Measurements from ENCODE around the gene ARNT2.
A peak's percentile ranks its signal among the peaks of the same experiment; 100 is the strongest.

The ARNT2 gene

DNA sequence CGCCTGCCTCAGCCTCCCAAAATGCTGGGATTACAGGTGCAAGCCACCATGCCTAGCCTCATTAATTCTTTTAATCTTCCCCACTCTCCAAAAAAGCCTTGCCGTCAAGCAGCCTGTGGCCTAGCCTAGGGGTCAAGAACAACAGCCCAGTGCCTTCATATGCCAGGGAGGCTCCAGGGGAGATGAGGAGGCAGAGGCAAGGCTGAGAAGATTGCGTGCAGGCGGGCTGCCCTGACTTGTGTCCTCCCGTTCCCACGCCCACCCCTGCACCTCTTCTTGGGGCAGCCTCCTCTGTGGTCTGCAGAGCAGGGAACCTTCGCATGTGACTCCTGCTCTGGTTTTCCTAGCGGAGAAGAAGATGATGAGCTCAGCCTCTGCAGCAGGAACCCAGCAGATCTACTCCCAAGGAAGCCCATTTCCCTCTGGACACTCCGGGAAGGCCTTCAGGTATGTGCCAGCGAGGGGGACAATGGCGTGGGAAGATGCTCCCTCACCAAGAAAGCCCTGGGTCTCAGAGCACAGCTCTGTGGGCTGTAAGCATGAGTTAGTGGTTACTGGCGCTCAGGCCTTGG lies 172.4 kb downstream of the ARNT2 start:
- ChIA-PET POLR2A (no interaction called here), CTCF (interaction anchor here (1.2 to 1.7 kb wide), 3 partner anchors 9 to 203 kb away, joined by 3 to 4 read pairs (median 3); partner anchors contain the start of gene CEMIP)
- no peak for DNase-seq
- Histone ChIP-seq H3K36me3 (ENCODE audit: control insufficient read depth in 4 of 4, insufficient read depth in 4 of 4, low read length in 3 of 4) (no peaks in the 10 kb centered on the region), H3K9me3 (ENCODE audit: control extremely low read depth in 1 of 5, control insufficient read depth in 4 of 5, insufficient read depth in 2 of 5, low read depth in 1 of 5, low read length in 4 of 5) (no peaks in the 10 kb centered on the region), H3K4me3 (ENCODE audit: control insufficient read depth in 1 of 7, extremely low read depth in 1 of 7, insufficient read depth in 4 of 7, low read depth in 2 of 7, low read length in 6 of 7) (no peak overlapping the region), H3K4me1 (ENCODE audit: control extremely low read depth in 1 of 4, control insufficient read depth in 4 of 4, insufficient read depth in 4 of 4, low read length in 3 of 4) (peaks cover 0 to 12% (median 7%) of the 10 kb centered on the region in 4 experiments), H3K27me3 (replicated peaks in 2 of 5; ENCODE audit: control insufficient read depth in 4 of 5, insufficient read depth in 5 of 5, low read length in 4 of 5) (no peaks in the 10 kb centered on the region), H3K27ac (ENCODE audit: insufficient read depth in 1 of 2, low read depth in 1 of 2, low read length in 2 of 2, poor library complexity in 1 of 2, severe bottlenecking in 2 of 2) (no peak overlapping the region)
- WGBS (ENCODE audit: insufficient coverage): 95% methylated on average over 10 of the region's 12 CpGs

DNA sequence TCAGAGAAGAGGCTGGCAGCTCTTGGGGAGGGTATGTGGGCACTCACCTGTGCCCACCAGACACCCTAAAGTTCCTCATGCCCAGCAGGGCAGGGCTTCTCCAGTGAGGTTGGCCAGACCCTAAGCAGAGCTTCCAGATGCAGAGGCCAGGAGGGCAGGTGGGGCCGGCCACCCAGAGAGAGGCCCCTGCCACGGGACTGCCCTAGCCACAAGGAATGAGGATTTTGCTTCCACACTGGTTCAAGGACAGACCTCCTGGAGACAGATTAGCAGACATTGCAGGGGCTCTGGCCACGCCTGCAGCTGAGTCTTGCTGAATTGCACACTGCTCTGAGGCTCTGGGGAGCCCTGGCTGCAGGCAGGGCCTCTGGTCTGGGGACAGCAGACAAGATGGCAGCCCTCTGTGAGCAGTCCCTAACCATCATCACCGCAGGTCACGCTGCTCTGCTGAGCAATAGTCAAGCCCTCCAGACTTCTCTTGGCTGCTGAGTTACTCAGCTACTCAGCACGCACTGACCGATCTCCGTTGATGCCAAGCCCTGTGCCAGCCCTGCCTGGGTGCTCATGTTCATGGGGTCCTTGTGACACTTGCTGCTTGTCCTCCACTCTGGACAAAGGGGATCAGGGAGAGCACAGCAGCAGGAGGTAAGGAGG lies 173.5 kb downstream of the ARNT2 start:
- Histone ChIP-seq H3K4me3 (ENCODE audit: control insufficient read depth in 1 of 7, extremely low read depth in 1 of 7, insufficient read depth in 4 of 7, low read depth in 2 of 7, low read length in 6 of 7) (no peak overlapping the region), H3K36me3 (ENCODE audit: control insufficient read depth in 4 of 4, insufficient read depth in 4 of 4, low read length in 3 of 4) (no peaks in the 10 kb centered on the region), H3K27ac (ENCODE audit: insufficient read depth in 1 of 2, low read depth in 1 of 2, low read length in 2 of 2, poor library complexity in 1 of 2, severe bottlenecking in 2 of 2) (no peak overlapping the region), H3K27me3 (replicated peaks in 2 of 5; ENCODE audit: control insufficient read depth in 4 of 5, insufficient read depth in 5 of 5, low read length in 4 of 5) (no peaks in the 10 kb centered on the region), H3K4me1 (ENCODE audit: control extremely low read depth in 1 of 4, control insufficient read depth in 4 of 4, insufficient read depth in 4 of 4, low read length in 3 of 4) (peaks cover 0 to 5% (median 2%) of the 10 kb centered on the region in 4 experiments), H3K9me3 (ENCODE audit: control extremely low read depth in 1 of 5, control insufficient read depth in 4 of 5, insufficient read depth in 2 of 5, low read depth in 1 of 5, low read length in 4 of 5) (no peaks in the 10 kb centered on the region)
- 98% methylated on average over 8 of the region's 8 CpGs for WGBS (ENCODE audit: insufficient coverage)
- DNase-seq: no peak
- ChIA-PET CTCF (interaction anchor here (1.2 kb wide), 1 partner anchor 199 kb away, joined by 7 read pairs; no protein-coding TSS in a partner anchor), POLR2A (no interaction called here)

DNA sequence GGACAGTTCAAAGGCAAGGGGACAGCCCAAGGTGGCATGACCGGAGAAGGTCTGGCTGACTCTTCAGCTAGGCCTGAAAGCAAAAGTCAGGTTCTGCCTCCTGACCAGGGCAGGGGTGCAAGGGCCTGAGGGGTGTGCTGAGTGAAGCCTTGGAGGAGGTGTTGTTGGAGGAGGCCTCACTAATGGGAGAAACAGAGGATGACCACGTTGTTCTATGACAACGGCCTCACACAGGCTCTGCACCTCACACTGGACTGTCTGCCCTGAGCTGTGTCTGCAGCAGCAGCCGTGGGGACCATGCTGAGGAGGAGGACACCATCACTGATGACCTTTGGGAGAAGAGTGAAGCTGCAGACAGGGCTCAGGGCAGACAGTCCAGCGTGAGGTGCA lies 174.0 kb downstream of the ARNT2 start:
- Histone ChIP-seq H3K36me3 (ENCODE audit: control insufficient read depth in 4 of 4, insufficient read depth in 4 of 4, low read length in 3 of 4) (no peaks in the 10 kb centered on the region), H3K4me3 (ENCODE audit: control insufficient read depth in 1 of 7, extremely low read depth in 1 of 7, insufficient read depth in 4 of 7, low read depth in 2 of 7, low read length in 6 of 7) (no peak overlapping the region), H3K4me1 (ENCODE audit: control extremely low read depth in 1 of 4, control insufficient read depth in 4 of 4, insufficient read depth in 4 of 4, low read length in 3 of 4) (peaks cover 0 to 5% (median 2%) of the 10 kb centered on the region in 4 experiments), H3K27me3 (replicated peaks in 2 of 5; ENCODE audit: control insufficient read depth in 4 of 5, insufficient read depth in 5 of 5, low read length in 4 of 5) (no peaks in the 10 kb centered on the region), H3K27ac (ENCODE audit: insufficient read depth in 1 of 2, low read depth in 1 of 2, low read length in 2 of 2, poor library complexity in 1 of 2, severe bottlenecking in 2 of 2) (no peak overlapping the region), H3K9me3 (ENCODE audit: control extremely low read depth in 1 of 5, control insufficient read depth in 4 of 5, insufficient read depth in 2 of 5, low read depth in 1 of 5, low read length in 4 of 5) (no peaks in the 10 kb centered on the region)
- ChIA-PET CTCF (interaction anchor here (1.2 kb wide), 1 partner anchor 198 kb away, joined by 7 read pairs; no protein-coding TSS in a partner anchor), POLR2A (no interaction called here)
- no peak for DNase-seq
- 98% methylated on average over 5 of the region's 5 CpGs for WGBS (ENCODE audit: insufficient coverage)

DNA sequence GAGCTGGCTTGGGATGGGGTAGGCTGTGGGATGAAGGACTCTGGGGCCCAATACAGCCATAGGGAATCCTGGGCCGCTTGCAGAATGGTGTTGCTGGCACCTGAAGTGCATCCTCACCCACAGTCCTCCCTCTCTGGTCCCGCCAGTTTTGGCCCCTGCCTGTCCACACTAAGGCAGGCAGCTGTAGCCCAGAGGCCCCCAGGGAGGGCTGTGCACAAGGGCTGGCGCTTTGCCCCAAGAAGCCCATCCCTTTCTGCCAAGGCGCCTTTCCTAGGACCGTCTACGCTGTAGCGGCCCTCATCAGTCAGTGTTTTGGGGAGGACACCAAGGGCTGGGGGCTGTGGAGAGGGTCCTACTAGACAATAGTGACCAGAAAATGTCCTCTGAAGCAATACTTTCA lies 174.7 kb downstream of the ARNT2 start:
- Histone ChIP-seq H3K4me1 (ENCODE audit: control extremely low read depth in 1 of 4, control insufficient read depth in 4 of 4, insufficient read depth in 4 of 4, low read length in 3 of 4) (peaks cover 0 to 5% (median 2%) of the 10 kb centered on the region in 4 experiments), H3K27ac (ENCODE audit: insufficient read depth in 1 of 2, low read depth in 1 of 2, low read length in 2 of 2, poor library complexity in 1 of 2, severe bottlenecking in 2 of 2) (no peak overlapping the region), H3K27me3 (replicated peaks in 2 of 5; ENCODE audit: control insufficient read depth in 4 of 5, insufficient read depth in 5 of 5, low read length in 4 of 5) (no peaks in the 10 kb centered on the region), H3K4me3 (ENCODE audit: control insufficient read depth in 1 of 7, extremely low read depth in 1 of 7, insufficient read depth in 4 of 7, low read depth in 2 of 7, low read length in 6 of 7) (no peak overlapping the region), H3K36me3 (ENCODE audit: control insufficient read depth in 4 of 4, insufficient read depth in 4 of 4, low read length in 3 of 4) (no peaks in the 10 kb centered on the region), H3K9me3 (ENCODE audit: control extremely low read depth in 1 of 5, control insufficient read depth in 4 of 5, insufficient read depth in 2 of 5, low read depth in 1 of 5, low read length in 4 of 5) (no peaks in the 10 kb centered on the region)
- ChIA-PET CTCF (interaction anchor here (0.7 to 1.2 kb wide), 3 partner anchors 11 to 198 kb away, joined by 3 to 7 read pairs (median 3); no protein-coding TSS in a partner anchor), POLR2A (no interaction called here)
- WGBS (ENCODE audit: insufficient coverage): 94% methylated on average over 7 of the region's 7 CpGs
- DNase-seq: no peak

DNA sequence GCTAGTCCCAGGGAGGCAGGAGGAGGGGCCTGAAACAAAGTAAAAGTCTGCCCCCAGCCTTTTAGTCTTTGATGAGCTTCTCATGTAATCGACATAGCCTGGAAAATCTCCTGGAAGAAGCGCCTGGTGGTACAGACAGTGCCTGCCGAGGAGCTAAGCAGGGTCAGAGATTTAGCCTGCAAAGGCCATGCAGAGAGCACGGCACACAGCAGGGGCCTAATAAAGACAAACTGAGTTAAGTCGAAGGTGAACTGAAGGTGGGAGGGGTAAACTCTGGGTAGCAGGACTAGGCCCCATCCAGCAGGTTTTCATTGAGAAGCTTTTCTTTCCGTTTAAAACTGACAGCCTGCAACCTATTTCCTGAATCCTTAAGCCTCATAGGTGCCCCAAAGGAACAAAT lies 175.4 kb downstream of the ARNT2 start:
- WGBS (ENCODE audit: insufficient coverage): 84% methylated on average over 5 of the region's 6 CpGs
- ChIA-PET POLR2A (no interaction called here), CTCF (interaction anchor here (0.7 to 1.7 kb wide), 4 partner anchors 12 to 40 kb away, joined by 3 to 5 read pairs (median 3); no protein-coding TSS in a partner anchor)
- no peak for DNase-seq
- Histone ChIP-seq H3K4me1 (ENCODE audit: control extremely low read depth in 1 of 4, control insufficient read depth in 4 of 4, insufficient read depth in 4 of 4, low read length in 3 of 4) (peaks cover 0 to 5% (median 2%) of the 10 kb centered on the region in 4 experiments), H3K36me3 (ENCODE audit: control insufficient read depth in 4 of 4, insufficient read depth in 4 of 4, low read length in 3 of 4) (no peaks in the 10 kb centered on the region), H3K27ac (ENCODE audit: insufficient read depth in 1 of 2, low read depth in 1 of 2, low read length in 2 of 2, poor library complexity in 1 of 2, severe bottlenecking in 2 of 2) (no peak overlapping the region), H3K4me3 (ENCODE audit: control insufficient read depth in 1 of 7, extremely low read depth in 1 of 7, insufficient read depth in 4 of 7, low read depth in 2 of 7, low read length in 6 of 7) (no peak overlapping the region), H3K9me3 (ENCODE audit: control extremely low read depth in 1 of 5, control insufficient read depth in 4 of 5, insufficient read depth in 2 of 5, low read depth in 1 of 5, low read length in 4 of 5) (no peaks in the 10 kb centered on the region), H3K27me3 (replicated peaks in 2 of 5; ENCODE audit: control insufficient read depth in 4 of 5, insufficient read depth in 5 of 5, low read length in 4 of 5) (peaks cover 0 to 5% (median 0%) of the 10 kb centered on the region in 5 experiments)

DNA sequence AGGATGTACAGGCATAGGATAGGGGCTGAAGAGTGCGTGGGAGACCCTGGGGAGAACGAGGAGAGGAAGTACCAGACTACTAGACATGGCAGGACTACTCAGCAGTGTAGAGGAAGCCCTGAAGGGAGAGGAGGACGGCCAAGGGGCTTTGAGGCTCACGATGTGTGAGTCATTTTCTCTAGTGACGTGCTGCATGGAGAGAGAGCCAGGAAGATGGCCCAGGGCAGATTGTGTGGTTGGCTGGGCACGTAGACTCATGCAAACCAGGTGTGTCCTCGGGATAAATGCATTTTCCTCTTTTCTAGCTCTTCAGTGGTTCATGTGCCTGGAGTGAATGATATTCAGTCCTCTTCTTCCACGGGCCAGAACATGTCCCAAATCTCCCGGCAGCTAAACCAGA lies 175.9 kb downstream of the ARNT2 start:
- ChIA-PET POLR2A (no interaction called here), CTCF (interaction anchor here (0.7 to 1.7 kb wide), 2 partner anchors 12 to 39 kb away, joined by 3 to 5 read pairs; no protein-coding TSS in a partner anchor)
- Histone ChIP-seq H3K36me3 (ENCODE audit: control insufficient read depth in 4 of 4, insufficient read depth in 4 of 4, low read length in 3 of 4) (no peaks in the 10 kb centered on the region), H3K4me3 (ENCODE audit: control insufficient read depth in 1 of 7, extremely low read depth in 1 of 7, insufficient read depth in 4 of 7, low read depth in 2 of 7, low read length in 6 of 7) (no peak overlapping the region), H3K9me3 (ENCODE audit: control extremely low read depth in 1 of 5, control insufficient read depth in 4 of 5, insufficient read depth in 2 of 5, low read depth in 1 of 5, low read length in 4 of 5) (no peaks in the 10 kb centered on the region), H3K27me3 (replicated peaks in 2 of 5; ENCODE audit: control insufficient read depth in 4 of 5, insufficient read depth in 5 of 5, low read length in 4 of 5) (peaks cover 0 to 6% (median 0%) of the 10 kb centered on the region in 5 experiments), H3K27ac (ENCODE audit: insufficient read depth in 1 of 2, low read depth in 1 of 2, low read length in 2 of 2, poor library complexity in 1 of 2, severe bottlenecking in 2 of 2) (no peak overlapping the region), H3K4me1 (ENCODE audit: control extremely low read depth in 1 of 4, control insufficient read depth in 4 of 4, insufficient read depth in 4 of 4, low read length in 3 of 4) (peaks cover 0 to 5% (median 2%) of the 10 kb centered on the region in 4 experiments)
- peak; percentile 6 to 71 (median 69) for DNase-seq
- 65% methylated on average over 9 of the region's 9 CpGs for WGBS (ENCODE audit: insufficient coverage)
